ENCODE data around the gene MOGAT3. TPM values are rescaled to one million over a fixed set of nuclear protein-coding genes. Genes with fewer than 3 reads are reported as not detected.
A peak's percentile ranks its signal among the peaks of the same experiment; 100 is the strongest.
"Not testable (repeated sequence)": the region's sequence is repeated elsewhere in the genome, so short reads cannot be mapped to it uniquely, and the experiment has no call there.

The MOGAT3 gene
- total RNA-seq, 1 donor from 2014 or later, result not detected

GRCh38 chr7:101201695-101202602 lies 1.1 kb upstream of the MOGAT3 start:
- peaks cover 71% of the 10 kb centered on the region for H3K27me3 ChIP-seq (ENCODE audit: low read depth)
- H3K9me3 ChIP-seq (replicated peaks), result no peaks in the 10 kb centered on the region
- no peak overlapping the region for H3K27ac ChIP-seq (replicated peaks)
- peak overlapping the region; percentile 42 for H3K4me3 ChIP-seq
- no peak for DNase-seq
- peaks cover 8% of the 10 kb centered on the region for H3K36me3 ChIP-seq
- peaks cover 10% of the 10 kb centered on the region for H3K4me1 ChIP-seq
- intact Hi-C loops (cut with micrococcal nuclease), result no loop called here
- no peak for TF ChIP-seq CTCF (IDR thresholded peaks at IDR 0.05; ENCODE audit: borderline replicate concordance)

- Histone ChIP-seq H3K36me3 (no peaks in the 10 kb centered on the region), H3K4me1 (peaks cover 10% of the 10 kb centered on the region), H3K9me3 (replicated peaks) (no peaks in the 10 kb centered on the region), H3K4me3 (no peak overlapping the region), H3K27me3 (ENCODE audit: low read depth) (peaks cover 86% of the 10 kb centered on the region), H3K27ac (replicated peaks) (no peak overlapping the region)
- no peak for DNase-seq
- intact Hi-C loops (cut with micrococcal nuclease), result no loop called here
- no peak for TF ChIP-seq CTCF (IDR thresholded peaks at IDR 0.05; ENCODE audit: borderline replicate concordance)
Observed at GRCh38 chr7:101200504-101200861, 353 bp downstream of the MOGAT3 start.

GRCh38 chr7:101199522-101199921 lies 1.3 kb downstream of the MOGAT3 start:
- DNase-seq; intact Hi-C loops (cut with micrococcal nuclease); H3K9me3 ChIP-seq (replicated peaks); H3K4me3 ChIP-seq; H3K36me3 ChIP-seq; H3K27ac ChIP-seq (replicated peaks); H3K4me1 ChIP-seq: not testable (repeated sequence)
- H3K27me3 ChIP-seq (ENCODE audit: low read depth), result peaks cover 95% of the 10 kb centered on the region

- no peak for DNase-seq
- peaks cover 98% of the 10 kb centered on the region for H3K27me3 ChIP-seq (ENCODE audit: low read depth)
- intact Hi-C loops (cut with micrococcal nuclease), result no loop called here
Observed at GRCh38 chr7:101198476-101198875, 2.4 kb downstream of the MOGAT3 start.

GRCh38 chr7:101197991-101198390 lies 2.8 kb downstream of the MOGAT3 start:
- no peak overlapping the region for H3K27ac ChIP-seq (replicated peaks)
- no peaks in the 10 kb centered on the region for H3K36me3 ChIP-seq
- no peak for TF ChIP-seq CTCF (IDR thresholded peaks at IDR 0.05; ENCODE audit: borderline replicate concordance)
- peaks cover 10% of the 10 kb centered on the region for H3K4me1 ChIP-seq
- DNase-seq, result no peak
- intact Hi-C loops (cut with micrococcal nuclease), result no loop called here
- H3K9me3 ChIP-seq (replicated peaks), result no peaks in the 10 kb centered on the region
- H3K4me3 ChIP-seq, result no peak overlapping the region
- H3K27me3 ChIP-seq (ENCODE audit: low read depth), result peaks cover 98% of the 10 kb centered on the region

More at GRCh38 chr7:101198476-101198875, 2.4 kb downstream of the MOGAT3 start:
- Histone ChIP-seq H3K36me3 (no peaks in the 10 kb centered on the region), H3K4me1 (peaks cover 10% of the 10 kb centered on the region), H3K9me3 (replicated peaks) (no peaks in the 10 kb centered on the region), H3K4me3 (no peak overlapping the region), H3K27ac (replicated peaks) (no peak overlapping the region)
- no peak for TF ChIP-seq CTCF (IDR thresholded peaks at IDR 0.05; ENCODE audit: borderline replicate concordance)

GRCh38 chr7:101195884-101196283 lies 5.0 kb downstream of the MOGAT3 start:
- Histone ChIP-seq H3K36me3 (no peaks in the 10 kb centered on the region), H3K27me3 (ENCODE audit: low read depth) (peaks cover 76% of the 10 kb centered on the region), H3K9me3 (replicated peaks) (no peaks in the 10 kb centered on the region), H3K27ac (replicated peaks) (no peak overlapping the region), H3K4me1 (no peaks in the 10 kb centered on the region), H3K4me3 (no peak overlapping the region)
- intact Hi-C loops (cut with micrococcal nuclease), result no loop called here
- TF ChIP-seq CTCF (IDR thresholded peaks at IDR 0.05; ENCODE audit: borderline replicate concordance), result no peak
- DNase-seq, result no peak

Measured in left ventricle myocardium inferior (tissue), 1 donor.